H4 (cell line): ENCODE measurements around the gene APBB2. TPM values are rescaled to one million over a fixed set of nuclear protein-coding genes. Genes with fewer than 3 reads are reported as not detected.
"Not testable (repeated sequence)": the region's sequence is repeated elsewhere in the genome, so short reads cannot be mapped to it uniquely, and the experiment has no call there.

ENCODE experiments used
- DNase-seq: peaks from one replicate; pipeline ENCODE4 v3.0.0-alpha.2; 2015; ENCODE audit warnings: low spot score
- total RNA-seq: library from RNA; depleted of rRNA; stranded (reverse); fragments of >200 nt; shearing (Covaris generic); gene quantifications from 2 replicates; pipeline ENCODE4 v1.2.3, GENCODE V29; 2014

Gene APBB2
- total RNA-seq, 1 experiment from 2014 or later: 25.7 TPM

- DNase-seq: no peak
Measured at GRCh38 chr4:41022116-41022515, 192.2 kb downstream of the APBB2 start.

GRCh38 chr4:41015016-41015675, 199.2 kb downstream of the APBB2 start:
- no peak for DNase-seq

GRCh38 chr4:41014158-41014557, 200.2 kb downstream of the APBB2 start:
- no peak for DNase-seq

DNA sequence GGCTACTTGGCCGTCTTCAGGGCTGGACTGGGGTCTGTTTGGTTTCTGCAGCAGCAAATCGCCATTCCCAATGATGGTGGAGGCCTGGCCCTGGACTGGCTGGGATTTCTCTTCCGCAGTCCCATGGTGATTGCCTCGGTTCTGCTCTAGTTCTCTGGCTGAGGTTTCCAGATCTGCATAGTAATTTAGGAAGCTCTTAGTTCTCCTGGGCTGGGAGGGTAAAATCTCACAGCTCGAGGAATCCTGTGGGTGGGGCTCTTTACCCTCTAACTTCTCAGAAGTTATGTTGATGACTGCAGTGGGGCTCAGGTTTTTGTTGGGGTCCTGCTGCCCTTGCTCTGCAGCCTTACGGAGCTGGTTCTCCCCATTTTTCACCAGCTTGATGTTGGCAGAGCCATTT, 200.6 kb downstream of the APBB2 start:
- no peak for DNase-seq

- DNase-seq: no peak
Measured at GRCh38 chr4:41012911-41013310, 201.4 kb downstream of the APBB2 start.

DNA sequence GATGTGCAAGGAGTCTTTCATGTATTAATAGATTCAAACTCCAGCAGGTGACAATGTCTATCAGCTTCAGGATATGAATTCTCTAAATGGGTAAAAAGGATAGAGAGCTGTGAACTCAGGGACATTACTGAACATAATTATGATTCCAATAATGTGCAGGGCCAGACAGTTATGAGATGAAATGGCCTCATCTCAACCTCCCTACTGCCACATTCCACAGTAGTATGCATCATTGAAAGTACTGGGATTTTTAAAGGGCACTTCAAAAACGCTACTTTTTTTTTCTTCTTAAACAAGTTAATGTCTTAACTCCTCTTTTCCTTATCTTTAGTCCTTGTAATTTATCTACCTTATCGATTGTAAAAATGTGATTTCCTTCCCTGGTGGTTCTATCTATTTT, 202.0 kb downstream of the APBB2 start:
- DNase-seq: no peak

- DNase-seq: peak; percentile 45
Measured at GRCh38 chr4:41009411-41009810, 204.9 kb downstream of the APBB2 start.

- DNase-seq: no peak
Measured at GRCh38 chr4:41006141-41006540, 208.2 kb downstream of the APBB2 start.

GRCh38 chr4:41002309-41002708, 212.0 kb downstream of the APBB2 start:
- no peak for DNase-seq

- DNase-seq: no peak
Measured at GRCh38 chr4:41000356-41000755, 214.0 kb downstream of the APBB2 start.

DNA sequence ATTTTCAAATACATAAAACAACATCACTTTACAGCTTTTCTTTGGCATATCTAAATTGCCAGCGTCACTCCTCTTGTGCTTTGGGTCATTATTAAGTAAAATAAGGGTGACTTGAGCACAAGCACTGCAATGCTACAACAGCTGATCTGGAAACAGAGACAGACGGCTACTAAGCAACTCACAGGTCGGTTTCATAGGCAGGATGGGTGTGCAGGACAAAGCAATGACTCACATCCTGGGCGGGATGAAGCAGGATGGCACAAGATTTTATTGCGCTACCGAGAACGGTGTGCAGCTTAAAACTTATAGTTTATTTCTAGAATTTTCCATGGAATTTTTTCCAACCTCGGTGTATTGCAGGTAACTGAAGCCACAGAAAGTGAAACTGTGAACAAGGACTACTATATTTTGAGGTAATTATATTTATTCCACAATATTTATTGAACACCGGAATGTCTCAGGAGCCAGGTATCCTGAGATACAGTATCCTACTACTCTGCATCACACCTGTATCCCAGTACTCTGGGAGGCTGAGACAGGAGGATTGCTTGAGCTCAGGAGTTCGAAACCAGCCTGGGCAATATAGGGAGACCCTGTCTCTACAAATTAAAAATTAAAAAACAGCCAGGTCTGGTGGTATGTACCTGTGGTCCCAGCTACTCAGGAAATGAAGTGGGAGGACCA, 215.5 kb downstream of the APBB2 start:
- DNase-seq: peak; percentile 89

DNA sequence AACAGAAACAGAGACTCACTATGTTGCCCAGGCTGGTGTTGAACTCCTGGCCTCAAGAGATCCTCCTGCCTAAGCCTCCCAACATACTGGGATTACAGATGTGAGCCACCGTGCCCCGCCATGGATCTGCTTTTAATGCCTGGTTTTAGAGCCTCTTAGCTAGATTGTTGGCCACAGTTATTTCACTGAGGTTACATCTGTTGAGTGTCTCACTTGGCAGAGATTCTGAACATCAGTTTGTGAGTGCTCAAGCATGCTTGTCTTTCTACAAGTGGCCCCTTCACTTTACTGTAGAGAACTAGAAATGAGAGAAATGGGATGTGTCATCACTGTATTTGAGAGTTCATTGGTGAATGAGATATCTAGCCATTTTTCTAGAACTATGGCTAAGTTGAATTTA, 218.5 kb downstream of the APBB2 start:
- DNase-seq: no peak

GRCh38 chr4:40994321-40994720, 220.0 kb downstream of the APBB2 start:
- peak; percentile 22 for DNase-seq

GRCh38 chr4:40993296-40993693, 221.0 kb downstream of the APBB2 start:
- not testable (repeated sequence) for DNase-seq

GRCh38 chr4:40992472-40993295, 221.7 kb downstream of the APBB2 start:
- DNase-seq: peak; percentile 80

DNA sequence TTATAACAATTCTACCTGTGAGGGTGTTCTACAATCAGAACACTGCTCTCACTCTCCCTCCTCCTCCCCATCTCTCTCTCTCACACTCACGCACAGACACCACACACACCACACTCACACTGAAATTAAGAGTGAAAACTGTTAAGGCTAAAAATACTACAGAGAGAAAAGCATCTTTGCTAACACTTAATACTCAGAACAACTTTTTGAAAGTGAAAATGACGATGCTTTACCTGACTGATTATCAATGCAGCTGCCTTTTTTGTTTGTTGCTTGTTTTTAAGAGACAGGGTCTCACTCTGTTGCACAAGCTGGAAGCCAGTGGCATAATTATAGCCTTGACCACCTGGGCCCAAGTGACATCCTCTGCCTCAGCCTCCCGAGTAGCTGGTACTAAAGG, 222.4 kb downstream of the APBB2 start:
- DNase-seq: no peak

DNA sequence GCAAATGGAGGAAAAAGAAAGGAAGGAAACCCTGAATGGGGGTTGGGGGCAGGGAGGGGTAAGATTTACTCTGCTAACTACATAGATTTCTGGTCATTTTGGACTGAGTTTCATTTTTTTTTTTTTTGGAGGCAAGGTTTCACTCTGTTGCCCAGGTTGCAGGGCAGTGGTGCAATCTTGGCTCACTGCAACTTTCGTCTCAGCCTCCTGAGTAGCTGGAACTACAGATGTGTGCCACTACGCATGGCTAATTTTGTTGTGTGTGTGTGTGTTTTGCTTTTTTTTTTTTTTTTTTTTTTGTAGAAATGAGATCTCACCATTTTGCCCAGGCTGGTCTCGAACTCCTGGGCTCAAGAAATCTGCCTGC, 223.5 kb downstream of the APBB2 start:
- DNase-seq: peak; percentile 53

GRCh38 chr4:40990236-40990898, 224.0 kb downstream of the APBB2 start:
- peak; percentile 94 for DNase-seq

DNA sequence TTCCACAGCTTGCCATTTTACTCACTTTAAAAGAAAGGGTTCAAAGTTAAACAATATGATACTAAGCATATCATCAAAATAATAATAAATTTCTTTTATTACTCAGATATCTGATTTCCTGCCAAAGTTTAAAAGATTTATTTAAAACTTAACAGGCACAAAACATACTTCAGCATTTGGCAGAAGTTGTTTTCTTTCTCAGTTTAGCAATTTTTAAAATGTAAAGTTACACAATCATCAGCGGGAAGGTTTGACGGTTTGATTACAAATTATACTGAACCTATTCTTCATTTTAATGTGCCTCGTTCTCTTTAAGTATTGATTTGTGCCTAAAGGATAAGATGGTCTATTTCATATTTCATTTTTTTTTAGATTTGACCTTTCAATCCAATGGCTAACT, 227.2 kb downstream of the APBB2 start:
- no peak for DNase-seq

GRCh38 chr4:40986375-40986774, 228.0 kb downstream of the APBB2 start:
- DNase-seq: no peak

DNA sequence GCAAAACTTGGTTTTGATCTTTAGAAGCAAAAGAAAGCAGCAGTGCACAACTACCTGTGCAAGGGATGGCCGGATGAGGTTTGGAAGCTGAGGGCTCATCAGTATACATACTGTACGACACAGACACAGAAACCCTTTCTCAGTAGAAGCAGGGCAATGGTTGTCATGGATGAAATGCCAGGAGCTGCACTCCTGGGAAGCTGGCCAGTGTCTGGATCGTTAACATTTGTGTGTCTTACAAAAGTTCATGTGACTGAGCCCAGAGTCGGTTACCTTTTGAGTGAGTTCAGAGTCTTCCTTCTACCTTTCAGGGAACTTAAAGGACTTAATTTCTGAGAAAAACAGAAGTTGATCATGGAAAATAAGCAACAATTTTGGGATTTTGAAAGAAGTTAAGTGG, 230.3 kb downstream of the APBB2 start:
- no peak for DNase-seq

DNA sequence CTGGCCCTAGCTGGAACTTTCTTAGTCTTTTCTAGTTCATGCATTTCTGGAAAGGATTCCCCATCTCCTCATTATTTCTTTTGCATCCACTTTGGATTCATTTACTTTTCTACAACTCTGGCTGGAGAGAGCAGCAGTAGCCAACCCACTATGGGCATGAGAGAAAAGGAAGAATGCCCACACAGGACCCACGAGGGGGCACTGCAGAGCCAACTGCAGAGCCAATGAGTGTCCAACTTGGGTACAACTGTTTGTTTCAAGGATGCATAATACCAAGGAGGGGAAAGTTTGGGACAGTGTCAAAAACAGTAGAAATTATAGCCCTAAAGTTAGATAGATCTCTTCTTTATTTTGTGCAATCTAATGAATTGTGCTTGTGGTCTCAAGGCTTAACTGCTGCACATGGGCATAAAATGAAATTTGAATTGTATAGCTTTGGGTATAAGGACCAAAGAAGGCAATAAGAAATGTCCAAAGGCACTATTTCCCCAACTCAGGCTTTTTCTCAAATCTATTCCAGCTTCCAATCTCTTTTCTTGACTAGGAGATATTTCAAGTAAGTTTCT, 233.9 kb downstream of the APBB2 start:
- peak; percentile 43 for DNase-seq
